ACHN (cell line): ENCODE data around the gene ANKRD66.

Experiments used
- DNase-seq: peaks from one replicate; pipeline ENCODE4 v3.0.0-alpha.2; 2015
- in situ Hi-C: cut with HindIII; loops from 2 replicates; pipeline ENCODE4 v1.10.0; 2017; ENCODE audit warnings: low sequenced_read_pairs, low pct_ligation_motif_present, low pct_unique_long_range_greater_than_20kb

ANKRD66 gene

DNA sequence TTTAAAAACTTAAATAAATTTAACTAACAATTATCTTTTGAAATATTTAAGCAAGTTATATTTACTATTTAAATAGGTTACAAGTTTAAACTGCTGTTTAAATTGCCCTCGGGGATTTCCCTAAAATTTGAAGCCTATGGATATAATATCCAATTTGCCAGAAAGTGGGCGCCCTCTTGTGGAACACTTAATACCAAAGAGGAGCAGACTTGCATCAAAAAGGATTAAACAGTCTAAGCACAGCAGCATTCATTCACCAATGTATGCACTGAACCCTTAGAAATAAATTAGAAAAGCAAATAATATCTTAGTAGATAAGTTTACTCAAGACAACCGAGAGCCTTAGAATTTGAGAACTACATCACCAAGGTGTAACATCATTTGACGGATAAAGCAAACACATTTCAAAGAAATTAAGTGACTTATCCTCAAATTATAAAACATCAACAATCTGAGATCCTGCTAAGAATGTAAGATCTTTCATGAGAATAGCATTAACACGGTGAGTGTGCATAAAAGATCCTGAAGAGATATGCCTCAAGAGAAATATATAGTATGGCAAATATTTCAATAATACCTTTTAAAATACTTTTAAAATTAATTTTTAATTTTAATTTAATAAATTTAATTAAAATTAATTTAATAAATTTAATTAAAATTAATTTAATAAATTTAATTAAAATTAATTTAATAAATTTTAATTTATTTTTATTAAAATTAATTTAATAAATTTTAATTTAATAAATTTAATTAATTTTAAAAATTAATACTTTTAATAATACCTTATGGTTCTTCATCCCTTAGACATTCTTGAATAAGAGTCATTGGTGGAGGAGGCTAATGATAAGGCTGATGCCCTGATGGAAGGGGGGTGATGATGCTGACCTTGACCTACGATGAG is 35.0 kb downstream of the ANKRD66 start:
- in situ Hi-C loops = no loop called here

DNA sequence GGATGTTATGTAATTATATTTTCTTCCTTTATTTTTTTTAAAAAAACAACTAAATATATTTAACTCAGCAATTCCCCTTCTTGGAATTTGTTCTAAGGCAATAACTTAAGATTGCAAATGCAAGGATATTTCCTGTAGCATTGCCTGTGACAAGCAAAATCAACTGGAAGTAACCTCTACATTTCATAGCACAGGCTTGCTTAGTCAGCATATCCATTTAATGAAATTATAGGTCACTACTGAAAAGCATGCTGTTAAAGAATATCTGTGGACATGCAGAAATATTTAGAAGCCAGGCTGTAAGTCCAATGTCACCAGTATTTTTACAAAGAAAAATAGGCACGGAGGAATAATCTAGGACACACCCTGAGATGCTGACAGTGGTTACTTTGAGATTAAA is 37.8 kb downstream of the ANKRD66 start:
- in situ Hi-C loops = no loop called here
- no peak for DNase-seq

More for the DNA sequence above, 35.0 kb downstream of the ANKRD66 start:
- peak; percentile 49 for DNase-seq

DNA sequence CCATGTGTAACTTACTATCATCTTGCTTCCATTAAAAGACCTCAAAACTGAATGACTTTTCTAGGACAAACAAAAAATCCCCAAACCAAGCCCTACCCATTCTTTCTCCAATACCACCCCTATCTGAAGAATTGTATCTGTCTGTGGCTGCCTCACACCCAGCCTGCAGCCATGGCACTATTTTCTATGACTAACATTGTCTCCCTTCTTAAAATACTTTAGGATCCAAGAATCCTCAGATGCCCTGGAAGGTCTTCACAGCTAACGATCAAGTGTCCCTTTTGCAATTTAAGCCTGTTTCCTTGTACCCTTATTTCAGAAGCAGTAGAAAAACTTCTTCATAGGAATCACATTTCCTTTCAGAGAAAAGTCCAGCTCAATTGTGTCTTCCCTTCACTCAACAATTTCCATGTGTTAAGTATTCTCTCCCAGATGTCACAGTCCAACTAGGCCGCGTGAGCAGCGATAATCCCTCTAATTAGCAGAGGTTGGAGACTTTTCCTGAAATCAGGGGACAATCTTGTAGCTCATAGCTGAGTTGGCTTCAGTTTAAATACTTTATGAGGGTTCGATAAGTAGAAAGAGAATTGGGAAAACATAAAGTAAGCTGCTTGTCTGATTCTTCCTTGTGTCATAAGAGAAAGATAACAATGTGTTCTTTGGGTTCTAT is 41.3 kb downstream of the ANKRD66 start:
- in situ Hi-C loops = no loop called here
- no peak for DNase-seq

DNA sequence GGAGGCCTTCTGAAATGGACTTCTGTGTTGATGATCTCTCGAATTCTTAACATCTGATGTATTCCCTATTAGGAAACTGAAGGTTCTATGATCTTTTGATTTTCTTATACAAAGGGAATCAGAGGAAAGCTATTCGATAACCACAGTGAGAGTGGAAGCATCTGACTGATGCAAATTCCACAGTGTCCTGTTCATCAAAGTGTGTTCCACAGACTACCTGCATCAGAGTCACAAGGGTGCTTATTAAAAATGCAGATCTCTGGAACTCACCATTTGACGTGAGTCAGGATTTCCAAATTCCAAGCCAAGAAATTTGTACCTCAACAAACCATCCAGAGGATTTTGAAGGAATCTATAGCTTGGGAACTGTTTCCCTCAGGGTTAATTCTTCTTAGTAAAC is 42.1 kb downstream of the ANKRD66 start:
- in situ Hi-C loops = no loop called here
- no peak for DNase-seq

DNA sequence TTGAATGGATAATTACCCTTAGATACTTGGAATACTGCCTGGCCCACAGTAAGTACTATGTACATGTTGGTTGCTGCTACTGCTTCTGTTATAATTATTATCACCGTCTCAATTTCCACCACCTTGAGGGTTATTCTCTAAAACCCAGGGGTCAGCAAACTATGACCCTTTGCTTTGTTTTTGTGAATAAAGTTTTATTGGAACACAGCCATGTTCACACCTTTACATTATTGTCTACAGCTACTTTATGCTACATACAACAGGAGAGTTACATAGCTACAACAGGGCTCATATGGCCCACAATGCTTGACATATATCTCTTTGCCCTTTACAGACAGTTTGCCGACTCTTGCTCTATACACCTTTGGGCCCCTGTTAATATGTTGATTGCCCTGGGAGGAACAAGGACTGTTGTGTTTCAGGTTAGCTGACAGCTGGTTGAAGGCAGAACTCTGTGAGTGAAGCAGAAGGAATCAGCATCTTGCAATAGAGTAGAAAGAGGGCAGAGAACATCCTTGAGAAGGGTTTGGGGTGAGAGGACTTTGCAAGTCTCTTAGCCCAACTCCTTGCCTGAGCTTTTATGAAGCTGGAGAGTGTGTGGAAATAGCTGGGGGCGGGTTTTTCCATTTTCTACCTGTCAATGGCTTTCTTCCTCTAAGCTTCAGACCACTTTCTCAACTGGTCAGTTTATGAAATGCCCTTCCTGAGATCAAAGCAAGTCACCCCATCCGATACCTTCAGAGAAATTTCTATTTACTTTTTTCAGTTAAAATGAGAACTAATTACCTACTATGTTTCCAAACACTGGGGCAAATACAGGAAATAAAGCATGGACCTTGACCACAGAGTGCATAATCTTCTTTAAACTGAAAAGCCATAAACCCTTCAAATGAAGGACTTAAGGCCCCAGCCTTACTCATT is 43.0 kb downstream of the ANKRD66 start:
- in situ Hi-C loops = no loop called here
- no peak for DNase-seq

DNA sequence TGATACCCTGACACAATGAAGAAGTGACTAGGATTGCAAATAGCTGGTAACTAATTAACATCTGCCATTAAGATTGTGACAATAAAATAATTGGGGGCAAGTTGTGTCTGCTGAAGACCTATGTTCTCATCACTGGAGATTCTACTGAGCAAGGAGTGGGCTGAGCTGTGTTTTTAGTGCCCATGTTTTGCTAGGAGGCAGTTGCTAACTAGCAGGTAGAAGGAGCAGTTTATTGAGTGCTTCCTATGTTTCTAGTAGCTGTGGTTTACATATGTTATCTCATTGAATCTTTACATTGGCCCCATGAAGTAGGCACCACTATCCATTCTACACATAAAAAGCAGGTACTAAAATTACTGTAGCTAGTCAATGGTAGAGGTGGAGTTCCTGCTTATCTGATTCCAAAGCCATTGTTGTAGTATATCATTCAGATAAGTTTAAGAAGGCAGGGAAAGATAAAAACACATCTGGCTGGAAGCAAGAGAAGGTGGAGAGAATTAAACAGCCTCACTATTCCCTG is 43.7 kb downstream of the ANKRD66 start:
- no peak for DNase-seq
- in situ Hi-C loops = no loop called here

DNA sequence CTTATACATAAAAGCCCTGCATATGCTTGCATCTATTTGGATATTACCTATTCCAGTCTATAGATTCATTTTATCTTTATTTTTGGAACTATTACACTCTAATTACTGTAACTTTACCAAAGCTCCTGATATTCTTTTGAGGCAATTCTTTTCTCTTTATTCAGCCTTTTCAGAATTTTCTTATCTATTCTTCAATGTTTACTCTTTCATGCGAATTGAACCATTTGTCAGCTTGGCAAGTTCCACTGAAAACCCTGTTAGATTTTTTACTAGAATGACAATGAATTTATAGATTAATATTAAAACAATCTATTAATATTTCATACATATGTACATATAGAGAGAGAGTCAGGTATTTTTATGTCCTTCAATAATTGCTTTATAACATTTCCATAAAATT is 45.9 kb downstream of the ANKRD66 start:
- in situ Hi-C loops = no loop called here
- DNase-seq = no peak

DNA sequence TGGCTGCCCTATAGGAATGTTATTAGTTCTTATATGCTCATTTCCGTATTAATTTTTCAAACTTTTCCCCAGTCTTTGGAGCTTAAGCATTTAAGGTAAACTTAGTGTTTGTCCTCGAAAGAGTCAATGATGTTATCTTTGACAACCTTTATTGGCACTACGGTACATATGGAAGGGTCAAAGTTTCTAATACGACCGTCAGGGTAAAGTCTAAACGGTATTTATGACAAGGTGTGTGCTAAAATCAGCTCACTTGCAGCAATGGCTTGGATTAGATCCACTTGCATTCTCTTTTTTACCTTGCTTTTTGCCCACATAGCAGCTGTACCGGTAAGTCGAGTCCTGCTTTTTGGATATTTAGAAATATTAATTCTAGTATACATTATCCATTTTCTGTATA is 46.4 kb downstream of the ANKRD66 start, which contains the start of gene MEP1A:
Gene MEP1A (plus strand): TSS at position 252 of the 400 bp plus-strand sequence. CDS start 10 bp downstream, at position 262.
- DNase-seq = no peak
- in situ Hi-C loops = no loop called here

DNA sequence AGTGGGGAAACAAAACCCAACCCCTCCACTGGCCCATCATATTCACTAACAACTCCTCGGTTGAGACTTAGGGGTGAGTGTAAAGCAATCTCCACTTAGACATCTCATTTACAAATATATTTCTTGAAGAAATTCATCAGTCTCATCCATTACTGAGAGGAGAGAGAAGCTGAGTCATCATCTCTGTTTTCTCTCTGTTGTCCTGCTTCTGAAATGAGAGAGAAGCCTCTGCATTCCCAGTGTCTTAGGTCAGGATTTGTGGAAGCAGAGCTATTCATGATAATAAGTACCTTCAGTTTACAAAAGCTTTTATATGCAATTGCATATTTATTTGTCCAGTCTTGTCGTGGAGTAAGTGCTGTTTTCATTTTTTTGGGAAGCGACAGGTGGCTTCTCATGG is 47.3 kb downstream of the ANKRD66 start:
- in situ Hi-C loops = no loop called here
- no peak for DNase-seq

DNA sequence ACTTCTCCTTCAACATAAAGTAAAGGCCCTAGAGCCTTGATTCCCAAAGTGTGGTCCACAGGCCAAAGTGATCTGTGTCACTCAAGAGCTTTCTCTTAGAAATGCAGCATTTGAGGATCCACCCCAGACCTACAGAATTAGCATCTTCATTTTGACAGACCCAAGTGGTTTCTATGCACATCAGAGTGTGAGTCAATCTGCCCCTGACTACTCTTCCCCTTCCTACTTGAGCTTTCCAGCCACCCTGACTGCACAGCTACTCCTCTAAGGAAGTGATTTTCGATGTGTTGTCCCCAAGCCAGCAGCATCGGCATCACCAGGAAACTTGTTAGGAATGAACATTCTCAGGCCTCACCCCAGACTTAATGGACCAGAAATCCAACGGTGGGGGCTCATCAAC is 49.1 kb downstream of the ANKRD66 start:
- no peak for DNase-seq
- in situ Hi-C loops = no loop called here

DNA sequence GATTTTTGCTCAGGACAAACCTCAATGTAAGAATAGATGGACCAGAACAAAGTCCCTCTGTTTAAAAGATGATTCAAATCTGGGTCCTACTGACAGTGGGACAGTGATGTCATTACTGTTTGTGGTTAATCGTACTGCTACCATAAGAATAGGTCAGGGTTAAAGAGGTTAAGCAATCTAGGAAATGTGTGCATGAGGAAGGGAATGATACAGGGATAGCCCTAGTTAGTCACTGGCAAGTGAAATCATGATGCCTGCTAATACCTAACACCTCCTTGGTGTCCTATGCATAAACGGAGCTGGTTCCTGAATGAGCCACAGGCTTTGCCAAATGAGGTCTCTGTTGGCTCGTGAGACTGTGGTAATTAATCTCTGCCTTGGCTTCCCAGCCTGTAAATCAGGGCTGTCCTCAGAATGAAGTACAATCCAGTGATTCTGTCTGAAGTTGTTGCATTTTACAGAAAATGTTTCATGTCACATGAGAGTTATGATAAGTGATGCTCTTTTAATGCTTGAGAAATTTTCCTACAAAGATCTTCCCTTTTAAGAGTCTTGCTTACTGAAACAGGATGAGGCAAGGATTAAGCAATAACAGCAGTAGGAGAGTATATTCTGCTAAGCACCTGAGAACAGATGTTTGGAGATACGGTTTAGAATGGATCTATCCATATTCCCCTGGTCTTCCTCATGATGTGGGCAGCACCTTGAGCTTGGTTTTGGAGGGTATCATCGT is 50.3 kb downstream of the ANKRD66 start:
- in situ Hi-C loops = no loop called here
- DNase-seq = no peak

DNA sequence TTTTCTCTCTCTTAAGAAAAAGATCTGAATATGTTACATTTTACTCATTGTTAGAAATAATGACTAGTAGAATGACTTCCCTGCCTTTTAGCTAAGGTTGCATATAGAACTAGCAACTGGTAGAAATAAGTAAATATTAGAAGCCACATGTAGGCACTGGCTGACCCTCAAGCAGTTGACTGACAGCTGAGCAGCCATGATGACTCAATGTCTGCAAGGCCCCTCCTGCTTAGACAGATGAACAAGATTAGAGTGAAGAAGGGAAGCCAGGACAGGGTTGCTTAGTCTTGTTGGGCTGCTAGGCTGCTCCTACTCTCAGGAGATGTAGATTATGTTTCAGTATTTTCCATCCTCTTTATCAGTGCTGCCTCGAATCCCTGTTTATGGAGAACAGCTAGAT is 52.9 kb downstream of the ANKRD66 start:
- in situ Hi-C loops = no loop called here
- no peak for DNase-seq

DNA sequence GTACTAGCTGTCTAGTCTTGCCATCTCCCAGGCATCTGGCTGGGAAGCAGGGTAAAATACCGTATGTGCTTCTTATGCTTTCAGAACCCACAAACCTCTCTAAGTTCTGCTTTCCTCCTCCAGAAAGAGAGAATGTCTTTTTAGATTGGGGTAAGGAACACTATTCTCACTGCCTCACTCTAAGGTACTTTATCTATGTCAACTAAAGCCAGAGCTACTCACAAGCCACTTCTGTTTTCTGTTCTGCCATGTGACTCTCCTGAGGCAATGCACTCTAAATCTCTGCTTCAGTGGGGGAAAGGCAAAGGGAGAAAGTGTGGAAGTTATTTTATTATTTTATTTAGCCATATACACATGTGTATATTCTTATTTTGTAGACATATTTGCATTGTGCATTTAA is 62.1 kb downstream of the ANKRD66 start:
- no peak for DNase-seq
- in situ Hi-C loops = no loop called here
